NK-92 (cell line): ENCODE measurements around the gene CDK2AP2.
A peak's percentile ranks its signal among the peaks of the same experiment; 100 is the strongest.
"Not testable (repeated sequence)": the region's sequence is repeated elsewhere in the genome, so short reads cannot be mapped to it uniquely, and the experiment has no call there.

Experiments used
- DNase-seq: peaks from one replicate; lab custom pipeline; 2025; ENCODE audit not compliant: unreplicated experiment; lab: John Stamatoyannopoulos, UW

The CDK2AP2 gene

GRCh38 chr11:67491276-67492068, 16.5 kb downstream of the CDK2AP2 start:
- DNase-seq = no peak

GRCh38 chr11:67490727-67491065, 17.3 kb downstream of the CDK2AP2 start:
- DNase-seq = no peak

GRCh38 chr11:67489885-67490726, 17.9 kb downstream of the CDK2AP2 start:
- no peak for DNase-seq

GRCh38 chr11:67489203-67489884, 18.6 kb downstream of the CDK2AP2 start:
- no peak for DNase-seq

GRCh38 chr11:67486481-67487195, 21.3 kb downstream of the CDK2AP2 start:
- no peak for DNase-seq

- DNase-seq = not testable (repeated sequence)
Measured at GRCh38 chr11:67485873-67486361, 22.0 kb downstream of the CDK2AP2 start.

- no peak for DNase-seq
Measured at GRCh38 chr11:67484847-67485311, 23.1 kb downstream of the CDK2AP2 start.

GRCh38 chr11:67483831-67484665, 23.9 kb downstream of the CDK2AP2 start:
- DNase-seq = no peak

GRCh38 chr11:67482827-67483798, 24.8 kb downstream of the CDK2AP2 start, which contains the start of gene AIP:
AIP (plus strand) TSS chr11:67483026; CDS start chr11:67483159, 133 bp downstream.
- DNase-seq = peak; percentile 76

- DNase-seq = no peak
Measured at GRCh38 chr11:67482275-67482826, 25.6 kb downstream of the CDK2AP2 start.

GRCh38 chr11:67477344-67478050, 30.5 kb downstream of the CDK2AP2 start:
- not testable (repeated sequence) for DNase-seq

GRCh38 chr11:67476692-67477091, 31.3 kb downstream of the CDK2AP2 start:
- DNase-seq = not testable (repeated sequence)

GRCh38 chr11:67472882-67473281, 35.1 kb downstream of the CDK2AP2 start:
- no peak for DNase-seq

- DNase-seq = no peak
Measured at GRCh38 chr11:67470337-67471002, 37.5 kb downstream of the CDK2AP2 start.

- no peak for DNase-seq
Measured at GRCh38 chr11:67469508-67469811, 38.5 kb downstream of the CDK2AP2 start.

GRCh38 chr11:67468759-67469507, 39.0 kb downstream of the CDK2AP2 start, which contains the start of gene TMEM134:
TMEM134 (minus strand) TSS chr11:67469251; CDS start chr11:67469192, 59 bp downstream.
- no peak for DNase-seq

- no peak for DNase-seq
Measured at GRCh38 chr11:67468456-67468758, 39.6 kb downstream of the CDK2AP2 start.
